ENCODE results near the gene AFF3. TPM values are rescaled to one million over a fixed set of nuclear protein-coding genes. Genes with fewer than 3 reads are reported as not detected.

Gene AFF3
- total RNA-seq, 1 experiment from 2014 or later, result 0.22 TPM

GRCh38 chr2:99524056-99524455 lies 618.3 kb downstream of the AFF3 start:
- no peak overlapping the region for H3K4me2 ChIP-seq (ENCODE audit: insufficient read depth, insufficient read length, low read length)
- Mint-ChIP-seq H3K36me3 (ENCODE audit: insufficient read depth in 1 of 3, low read depth in 3 of 3) (no peaks in the 10 kb centered on the region; a peak in 1 of 7 replicates), H3K9me3 (no peaks in the 10 kb centered on the region), H3K4me3 (no peak overlapping the region), H3K4me1 (no peaks in the 10 kb centered on the region), H3K27ac (no peak overlapping the region), H3K27me3 (ENCODE audit: low read depth) (peaks cover 4% of the 10 kb centered on the region)
- no peak overlapping the region for H3K4ac ChIP-seq (ENCODE audit: low read depth, low read length)
- no peak overlapping the region for H3K14ac ChIP-seq (ENCODE audit: insufficient read depth, low read length)
- H3T11ph ChIP-seq (ENCODE audit: low read length), result no peak overlapping the region
- no peaks in the 10 kb centered on the region for H3K9me3 ChIP-seq (ENCODE audit: control insufficient read depth, low read depth, low read length)
- no peak overlapping the region for H2BK12ac ChIP-seq (ENCODE audit: insufficient read length, low read depth, low read length)
- no peak overlapping the region for H2BK20ac ChIP-seq (ENCODE audit: low read depth, low read length, poor library complexity, severe bottlenecking)
- H4K8ac ChIP-seq (replicated peaks; ENCODE audit: insufficient read length, low read depth, low read length), result no peak overlapping the region
- no peak overlapping the region for H2BK5ac ChIP-seq (ENCODE audit: insufficient read length, low read length)
- no peak overlapping the region for H3K18ac ChIP-seq (ENCODE audit: insufficient read length, low read depth, low read length)
- no peaks in the 10 kb centered on the region for H3K79me1 ChIP-seq (ENCODE audit: insufficient read depth, low read depth, low read length, poor library complexity, severe bottlenecking)
- no peaks in the 10 kb centered on the region for H4K20me1 ChIP-seq (ENCODE audit: control insufficient read depth, insufficient read depth, insufficient read length)
- no peak overlapping the region for H3K9ac ChIP-seq (ENCODE audit: extremely low read depth, insufficient read length, low read length)
- DNase-seq, result no peak
- no peak overlapping the region for H2BK15ac ChIP-seq (ENCODE audit: low read depth, low read length)
- H3K27me3 ChIP-seq (ENCODE audit: insufficient read depth, low read length), result no peaks in the 10 kb centered on the region
- no peak overlapping the region for H3K23ac ChIP-seq (ENCODE audit: insufficient read length, low read depth, low read length)
- H4K91ac ChIP-seq (ENCODE audit: insufficient read length, low read depth, low read length), result no peak overlapping the region
- no peak overlapping the region for H2AK5ac ChIP-seq (ENCODE audit: insufficient read length, low read length)
- no peaks in the 10 kb centered on the region for H3K4me1 ChIP-seq (ENCODE audit: insufficient read depth, low read length)
- H3K79me2 ChIP-seq (ENCODE audit: insufficient read depth, low read length), result no peaks in the 10 kb centered on the region
- WGBS (ENCODE audit: extremely low coverage, insufficient read length, low lambda C conversion rate), result no CpG with 5 or more reads among the region's 2 CpGs
- no peak overlapping the region for H2BK120ac ChIP-seq (ENCODE audit: low read depth, low read length, poor library complexity, severe bottlenecking)
- no peak overlapping the region for H3K56ac ChIP-seq (ENCODE audit: insufficient read length, low read depth, low read length)
- no peaks in the 10 kb centered on the region for H3K23me2 ChIP-seq (ENCODE audit: insufficient read length, low read depth, low read length, poor library complexity, severe bottlenecking)
- H4K5ac ChIP-seq (ENCODE audit: insufficient read length, low read depth, low read length), result no peak overlapping the region
- TF ChIP-seq, protein P1, sequence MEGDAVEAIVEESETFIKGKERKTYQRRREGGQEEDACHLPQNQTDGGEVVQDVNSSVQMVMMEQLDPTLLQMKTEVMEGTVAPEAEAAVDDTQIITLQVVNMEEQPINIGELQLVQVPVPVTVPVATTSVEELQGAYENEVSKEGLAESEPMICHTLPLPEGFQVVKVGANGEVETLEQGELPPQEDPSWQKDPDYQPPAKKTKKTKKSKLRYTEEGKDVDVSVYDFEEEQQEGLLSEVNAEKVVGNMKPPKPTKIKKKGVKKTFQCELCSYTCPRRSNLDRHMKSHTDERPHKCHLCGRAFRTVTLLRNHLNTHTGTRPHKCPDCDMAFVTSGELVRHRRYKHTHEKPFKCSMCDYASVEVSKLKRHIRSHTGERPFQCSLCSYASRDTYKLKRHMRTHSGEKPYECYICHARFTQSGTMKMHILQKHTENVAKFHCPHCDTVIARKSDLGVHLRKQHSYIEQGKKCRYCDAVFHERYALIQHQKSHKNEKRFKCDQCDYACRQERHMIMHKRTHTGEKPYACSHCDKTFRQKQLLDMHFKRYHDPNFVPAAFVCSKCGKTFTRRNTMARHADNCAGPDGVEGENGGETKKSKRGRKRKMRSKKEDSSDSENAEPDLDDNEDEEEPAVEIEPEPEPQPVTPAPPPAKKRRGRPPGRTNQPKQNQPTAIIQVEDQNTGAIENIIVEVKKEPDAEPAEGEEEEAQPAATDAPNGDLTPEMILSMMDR (conservative IDR thresholded peaks at IDR 0.05), result no peak
- H3K27ac ChIP-seq (ENCODE audit: insufficient read length, low read depth, low read length), result no peak overlapping the region
- no peak overlapping the region for H2AFZ ChIP-seq (ENCODE audit: low read length)
